HG03159 (cell line): Measurements from ENCODE around the gene SPTLC2.
"Not testable (repeated sequence)": the region's sequence is repeated elsewhere in the genome, so short reads cannot be mapped to it uniquely, and the experiment has no call there.

Experiments used
- ATAC-seq: cut with Tn5 transposase; IDR thresholded peaks from one replicate; pipeline ENCODE4 v1.9.1; 2021; ENCODE audit warnings: mild to moderate bottlenecking, moderate library complexity; ENCODE audit not compliant: unreplicated experiment

The SPTLC2 gene

GRCh38 chr14:77590845-77591485 is 25.5 kb downstream of the SPTLC2 start:
- ATAC-seq, result peak; percentile 44

GRCh38 chr14:77589099-77589498 is 27.3 kb downstream of the SPTLC2 start:
- no peak for ATAC-seq

GRCh38 chr14:77588411-77589025 is 27.9 kb downstream of the SPTLC2 start:
- not testable (repeated sequence) for ATAC-seq

- no peak for ATAC-seq
These were observed 31.1 kb downstream of the SPTLC2 start for GRCh38 chr14:77585385-77585784.

- ATAC-seq, result no peak
These were observed 31.6 kb downstream of the SPTLC2 start for GRCh38 chr14:77584809-77585208.

GRCh38 chr14:77583657-77584056 is 32.8 kb downstream of the SPTLC2 start:
- no peak for ATAC-seq

- no peak for ATAC-seq
These were observed 33.9 kb downstream of the SPTLC2 start for GRCh38 chr14:77582511-77582910.

- peak; percentile 94 for ATAC-seq
These were observed 35.4 kb downstream of the SPTLC2 start for GRCh38 chr14:77580964-77581505.

GRCh38 chr14:77580477-77580876 is 36.0 kb downstream of the SPTLC2 start:
- no peak for ATAC-seq

- no peak for ATAC-seq
These were observed 36.7 kb downstream of the SPTLC2 start for GRCh38 chr14:77579780-77580179.

- ATAC-seq, result no peak
These were observed 37.4 kb downstream of the SPTLC2 start for GRCh38 chr14:77579065-77579464.

- no peak for ATAC-seq
These were observed 41.9 kb downstream of the SPTLC2 start for GRCh38 chr14:77574446-77575115.

GRCh38 chr14:77573964-77574363 is 42.5 kb downstream of the SPTLC2 start:
- no peak for ATAC-seq

- no peak for ATAC-seq
These were observed 45.6 kb downstream of the SPTLC2 start for GRCh38 chr14:77570706-77571268.

- ATAC-seq, result no peak
These were observed 50.5 kb downstream of the SPTLC2 start for GRCh38 chr14:77565994-77566305.

- no peak for ATAC-seq
These were observed 51.0 kb downstream of the SPTLC2 start for GRCh38 chr14:77565289-77565993.

GRCh38 chr14:77562681-77563080 is 53.8 kb downstream of the SPTLC2 start:
- ATAC-seq, result no peak

- ATAC-seq, result no peak
These were observed 54.6 kb downstream of the SPTLC2 start for GRCh38 chr14:77561881-77562280.

GRCh38 chr14:77559381-77559780 is 57.1 kb downstream of the SPTLC2 start:
- no peak for ATAC-seq

- ATAC-seq, result no peak
These were observed 59.0 kb downstream of the SPTLC2 start for GRCh38 chr14:77557391-77557790.

- no peak for ATAC-seq
These were observed 59.5 kb downstream of the SPTLC2 start for GRCh38 chr14:77556946-77557345.
